Stomach smooth muscle (tissue), 2 donors: ENCODE data around the gene CD34.

Source experiments
- H3K27ac ChIP-seq: one replicate; pipeline ENCODE4 v1.7.0; 2013; ENCODE audit warnings: mild to moderate bottlenecking, low read length, inconsistent platforms
- H3K27me3 ChIP-seq, 2 donors: one replicate each; pipeline ENCODE4 v1.7.0; 2013; ENCODE audit warnings: low read length in 2 of 2; ENCODE audit not compliant: insufficient read depth in 2 of 2, control insufficient read depth in 1 of 2
- H3K36me3 ChIP-seq, 2 donors: one replicate each; pipeline ENCODE4 v1.7.0; 2013; ENCODE audit warnings: low read length in 2 of 2; ENCODE audit not compliant: control insufficient read depth in 2 of 2, insufficient read depth in 2 of 2
- H3K4me1 ChIP-seq: one replicate; pipeline ENCODE4 v1.7.0; 2013; ENCODE audit warnings: low read length; ENCODE audit not compliant: control insufficient read depth, insufficient read depth
- H3K4me3 ChIP-seq, 2 donors: one replicate each; pipeline ENCODE4 v1.7.0; 2013; ENCODE audit warnings: low read length in 2 of 2
- H3K9ac ChIP-seq, 2 donors: one replicate each; pipeline ENCODE4 v1.7.0; 2013; ENCODE audit warnings: low read length in 2 of 2, mild to moderate bottlenecking in 1 of 2
- H3K9me3 ChIP-seq, 2 donors: one replicate each; pipeline ENCODE4 v1.7.0; 2013; ENCODE audit warnings: low read length in 2 of 2; ENCODE audit not compliant: control insufficient read depth in 2 of 2
- donor health status: healthy.
- donor health status: Pancreatic carcinoma.

Gene CD34

GRCh38 chr1:207910591-207911354 is at the start of gene CD34:
Gene CD34, minus strand, starts transcription at chr1:207911125. Its CDS starts 45 bp downstream, at chr1:207911080.
- Histone ChIP-seq H3K27me3 (peaks cover 9 to 21% of the 10 kb centered on the region in 2 donors), H3K9ac (peak within 1 kb of the TSS; percentile 13 to 40), H3K27ac (peak within 1 kb of the TSS; percentile 24), H3K9me3 (no peaks in the 10 kb centered on the region), H3K36me3 (no peaks in the 10 kb centered on the region), H3K4me3 (peak within 1 kb of the TSS; percentile 50 to 69), H3K4me1 (peaks cover 11% of the 10 kb centered on the region)

GRCh38 chr1:207960346-207960745 is 49.4 kb upstream of the CD34 start:
- H3K9me3 ChIP-seq: no peaks in the 10 kb centered on the region
- H3K9ac ChIP-seq: no peak overlapping the region
- H3K4me1 ChIP-seq: peaks cover 49% of the 10 kb centered on the region
- H3K4me3 ChIP-seq: no peak overlapping the region
- H3K36me3 ChIP-seq: no peaks in the 10 kb centered on the region
- peak overlapping the region; percentile 80 for H3K27ac ChIP-seq
- no peaks in the 10 kb centered on the region for H3K27me3 ChIP-seq

GRCh38 chr1:207959910-207960309 is 49.0 kb upstream of the CD34 start:
- no peaks in the 10 kb centered on the region for H3K27me3 ChIP-seq
- H3K27ac ChIP-seq: peak overlapping the region; percentile 80
- no peaks in the 10 kb centered on the region for H3K9me3 ChIP-seq
- H3K4me1 ChIP-seq: peaks cover 49% of the 10 kb centered on the region
- peak overlapping the region in 1 of 2 donors; percentile 76 for H3K4me3 ChIP-seq
- no peaks in the 10 kb centered on the region for H3K36me3 ChIP-seq
- no peak overlapping the region for H3K9ac ChIP-seq

- H3K9me3 ChIP-seq: peaks cover 0 to 1% of the 10 kb centered on the region in 2 donors
- no peaks in the 10 kb centered on the region for H3K27me3 ChIP-seq
- peaks cover 47% of the 10 kb centered on the region for H3K4me1 ChIP-seq
- H3K9ac ChIP-seq: peak overlapping the region; percentile 63 to 75
- no peaks in the 10 kb centered on the region for H3K36me3 ChIP-seq
- peak overlapping the region; percentile 76 for H3K4me3 ChIP-seq
- peak overlapping the region; percentile 80 for H3K27ac ChIP-seq
Observed at GRCh38 chr1:207959141-207959825, 48.4 kb upstream of the CD34 start.

GRCh38 chr1:207958376-207959139 is 47.6 kb upstream of the CD34 start:
- peak overlapping the region; percentile 76 for H3K4me3 ChIP-seq
- no peaks in the 10 kb centered on the region for H3K36me3 ChIP-seq
- no peaks in the 10 kb centered on the region for H3K27me3 ChIP-seq
- H3K4me1 ChIP-seq: peaks cover 40% of the 10 kb centered on the region
- peak overlapping the region; percentile 63 to 75 for H3K9ac ChIP-seq
- peak overlapping the region; percentile 80 for H3K27ac ChIP-seq
- peaks cover 0 to 4% of the 10 kb centered on the region in 2 donors for H3K9me3 ChIP-seq

- no peak overlapping the region for H3K9ac ChIP-seq
- H3K36me3 ChIP-seq: no peaks in the 10 kb centered on the region
- H3K9me3 ChIP-seq: peaks cover 0 to 4% of the 10 kb centered on the region in 2 donors
- H3K4me3 ChIP-seq: no peak overlapping the region
- H3K27ac ChIP-seq: no peak overlapping the region
- no peaks in the 10 kb centered on the region for H3K27me3 ChIP-seq
- peaks cover 26% of the 10 kb centered on the region for H3K4me1 ChIP-seq
Observed at GRCh38 chr1:207956986-207957385, 46.1 kb upstream of the CD34 start.

GRCh38 chr1:207954104-207954503 is 43.2 kb upstream of the CD34 start:
- H3K27me3 ChIP-seq: no peaks in the 10 kb centered on the region
- no peaks in the 10 kb centered on the region for H3K36me3 ChIP-seq
- H3K9me3 ChIP-seq: peaks cover 0 to 4% of the 10 kb centered on the region in 2 donors
- H3K27ac ChIP-seq: no peak overlapping the region
- H3K4me1 ChIP-seq: peaks cover 13% of the 10 kb centered on the region
- no peak overlapping the region for H3K4me3 ChIP-seq
- H3K9ac ChIP-seq: no peak overlapping the region

- Histone ChIP-seq H3K27me3 (no peaks in the 10 kb centered on the region), H3K9me3 (peaks cover 0 to 4% of the 10 kb centered on the region in 2 donors), H3K4me3 (no peak overlapping the region), H3K27ac (no peak overlapping the region), H3K36me3 (no peaks in the 10 kb centered on the region), H3K4me1 (peaks cover 2% of the 10 kb centered on the region), H3K9ac (no peak overlapping the region)
Observed at GRCh38 chr1:207952617-207953542, 42.0 kb upstream of the CD34 start.

- Histone ChIP-seq H3K27ac (no peak overlapping the region), H3K9me3 (peaks cover 0 to 4% of the 10 kb centered on the region in 2 donors), H3K36me3 (no peaks in the 10 kb centered on the region), H3K4me1 (no peaks in the 10 kb centered on the region), H3K9ac (no peak overlapping the region), H3K27me3 (no peaks in the 10 kb centered on the region), H3K4me3 (no peak overlapping the region)
Observed at GRCh38 chr1:207951652-207952051, 40.7 kb upstream of the CD34 start.

- no peaks in the 10 kb centered on the region for H3K27me3 ChIP-seq
- no peak overlapping the region for H3K4me3 ChIP-seq
- no peak overlapping the region for H3K27ac ChIP-seq
- no peaks in the 10 kb centered on the region for H3K36me3 ChIP-seq
- H3K9ac ChIP-seq: no peak overlapping the region
- peaks cover 0 to 4% of the 10 kb centered on the region in 2 donors for H3K9me3 ChIP-seq
- H3K4me1 ChIP-seq: no peaks in the 10 kb centered on the region
Observed at GRCh38 chr1:207950750-207951149, 39.8 kb upstream of the CD34 start.
